SH-SY5Y (cell line): ENCODE results near the gene SLC12A4.

ENCODE experiments used
- GATA2 ChIP-seq: IDR thresholded peaks from 2 replicates; pipeline ENCODE4 v1.6.1; 2011; ENCODE audit warnings: mild to moderate bottlenecking, low read depth, low read length
- GATA3 ChIP-seq: IDR thresholded peaks from 2 replicates; pipeline ENCODE4 v1.6.1; 2011; ENCODE audit warnings: low read depth, mild to moderate bottlenecking, low read length, moderate library complexity

DNA sequence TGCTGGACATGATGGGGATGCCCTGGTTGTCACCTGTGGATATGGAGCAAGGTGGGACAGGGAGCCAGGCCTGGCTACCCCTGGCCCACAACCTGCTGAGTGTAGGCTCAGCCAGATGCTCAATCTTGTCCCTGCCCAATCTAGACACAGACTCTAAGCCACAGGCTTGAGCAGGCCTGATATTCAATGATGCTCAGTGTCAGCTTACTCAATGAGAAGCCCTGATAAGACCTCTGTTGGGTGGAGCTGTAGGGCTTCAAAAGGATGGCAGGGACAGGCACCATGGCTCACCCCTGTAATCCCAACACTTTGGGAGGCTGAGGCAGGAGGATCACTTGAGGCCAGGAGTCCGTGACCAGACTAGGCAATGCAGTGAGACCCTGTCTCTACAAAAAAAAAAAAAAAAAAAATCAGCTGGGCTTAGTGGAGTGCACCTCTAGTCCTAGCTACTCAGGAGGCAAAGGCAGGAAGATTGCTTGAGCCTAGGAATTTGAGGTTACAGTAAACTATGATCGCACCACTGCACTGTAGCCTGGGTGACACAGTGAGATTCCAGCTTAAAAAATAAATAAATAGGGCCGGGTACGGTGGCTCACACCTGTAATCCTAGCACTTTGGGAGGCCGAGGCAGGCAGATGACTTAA is 27.9 kb downstream of the SLC12A4 start:
- TF ChIP-seq GATA2 (no peak), GATA3 (no peak)
